K562 (cell line): Measurements from ENCODE around the gene TBC1D20. TPM values are rescaled to one million over a fixed set of nuclear protein-coding genes. Genes with fewer than 3 reads are reported as not detected.

Experiments used
- ARHGAP35 ChIP-seq: fragments of 450-650 bp; IDR thresholded peaks from 2 replicates; pipeline ENCODE4 v1.6.1; 2018; ENCODE audit not compliant: partially characterized antibody
- ARID1B ChIP-seq: fragments of 450-650 bp; IDR thresholded peaks from 2 replicates; pipeline ENCODE4 v1.6.1; 2016; ENCODE audit warnings: antibody characterized with exemption, mild to moderate bottlenecking, inconsistent platforms
- DEAF1 ChIP-seq: fragments of 450-650 bp; formaldehyde crosslinking; IDR thresholded peaks from 2 replicates; pipeline ENCODE4 v1.4.0; 2020; ENCODE audit warnings: mild to moderate bottlenecking, moderate library complexity
- ETV5 ChIP-seq: sonication (generic); formaldehyde crosslinking; IDR thresholded peaks from 2 replicates; pipeline ENCODE4 v1.4.0; 2020; ENCODE audit warnings: low read depth, mild to moderate bottlenecking, missing genetic modification reagents
- LCOR ChIP-seq: sonication (generic); formaldehyde crosslinking; IDR thresholded peaks from 2 replicates; pipeline ENCODE4 v1.8.0; 2022; ENCODE audit warnings: mild to moderate bottlenecking, missing genetic modification reagents
- NCOA2 ChIP-seq, 2 experiments: fragments of 450-650 bp; IDR thresholded peaks; 2 replicates each; pipeline ENCODE4 v1.6.1; 2018; ENCODE audit warnings: mild to moderate bottlenecking in 2 of 2, moderate library complexity in 1 of 2; ENCODE audit not compliant: partially characterized antibody in 2 of 2
- SMAD3 ChIP-seq: fragments of 450-650 bp; formaldehyde crosslinking; conservative IDR thresholded peaks from 2 replicates; pipeline ENCODE4 v1.4.0; 2020; ENCODE audit warnings: mild to moderate bottlenecking
- STAT5B ChIP-seq: fragments of 250-450 bp; sonication (Bioruptor Pico); IDR thresholded peaks from 2 replicates; pipeline ENCODE4 v1.8.0; 2021; ENCODE audit warnings: mild to moderate bottlenecking, inconsistent platforms
- ZBTB9 ChIP-seq: fragments of 450-650 bp; formaldehyde crosslinking; IDR thresholded peaks from 2 replicates; pipeline ENCODE4 v1.4.0; 2020; ENCODE audit warnings: mild to moderate bottlenecking, moderate library complexity
- ZNF143 ChIP-seq: sonication (generic); formaldehyde crosslinking; IDR thresholded peaks from 2 replicates; pipeline ENCODE4 v1.9.0; 2022; ENCODE audit warnings: mild to moderate bottlenecking, missing genetic modification reagents
- ZNF518B ChIP-seq: fragments of 250-450 bp; sonication (Bioruptor Pico); IDR thresholded peaks from 2 replicates; pipeline ENCODE4 v1.5.0; 2021; ENCODE audit warnings: mild to moderate bottlenecking, moderate library complexity
- ZNF766 ChIP-seq: fragments of 200-800 bp; sonication (Bioruptor generic); conservative IDR thresholded peaks from 2 replicates; pipeline ENCODE4 v1.6.1; 2016; ENCODE audit warnings: missing genetic modification characterization, missing compliant biosample characterization
- polyA plus RNA-seq, 8 experiments: library from polyadenylated mRNA; depleted of rRNA in 4 of 8; stranded (reverse) in 5 of 8; unstranded in 3 of 8; fragments of >200 nt; fragmentation: Nextera tagmentation in 2 of 8; fragmentation: Illumina TruSeq in 1 of 8; extraction: Ambion mirVana in 2 of 8; extraction: Trizol in 1 of 8; gene quantifications; 2 replicates each; pipeline versions ENCODE4 v1.2.1 to v1.2.3, GENCODE V29; 2011 to 2014; ENCODE audit warnings: inconsistent platforms in 1 of 8, missing spikeins in 1 of 8
- total RNA-seq, 7 experiments: library from RNA; depleted of rRNA in 6 of 7; stranded (reverse); fragments of >200 nt in 6 of 7; fragmentation: Illumina TruSeq in 2 of 7; extraction: Trizol in 2 of 7; gene quantifications; 2 replicates each; pipeline versions ENCODE4 v1.2.1 to v1.2.3, GENCODE V29; 2011 to 2021; ENCODE audit warnings: low replicate concordance in 1 of 7
- TF ChIP-seq, protein P1 (sequence below): fragments of 250-450 bp; sonication (Bioruptor Pico); IDR thresholded peaks from 2 replicates; pipeline ENCODE4 v1.5.1; 2021; ENCODE audit warnings: mild to moderate bottlenecking
- TF ChIP-seq, protein P2 (sequence below): fragments of 450-650 bp; formaldehyde crosslinking; IDR thresholded peaks from 2 replicates; pipeline ENCODE4 v1.4.0; 2022; ENCODE audit warnings: missing genetic modification characterization

TBC1D20 gene
- total and polyA plus RNA-seq, 9 of the 15 experiments (the other 6 are each of a cell fraction or from before 2014, with no cell fraction given): 7.0 to 25.3 (median 15.1) TPM

DNA sequence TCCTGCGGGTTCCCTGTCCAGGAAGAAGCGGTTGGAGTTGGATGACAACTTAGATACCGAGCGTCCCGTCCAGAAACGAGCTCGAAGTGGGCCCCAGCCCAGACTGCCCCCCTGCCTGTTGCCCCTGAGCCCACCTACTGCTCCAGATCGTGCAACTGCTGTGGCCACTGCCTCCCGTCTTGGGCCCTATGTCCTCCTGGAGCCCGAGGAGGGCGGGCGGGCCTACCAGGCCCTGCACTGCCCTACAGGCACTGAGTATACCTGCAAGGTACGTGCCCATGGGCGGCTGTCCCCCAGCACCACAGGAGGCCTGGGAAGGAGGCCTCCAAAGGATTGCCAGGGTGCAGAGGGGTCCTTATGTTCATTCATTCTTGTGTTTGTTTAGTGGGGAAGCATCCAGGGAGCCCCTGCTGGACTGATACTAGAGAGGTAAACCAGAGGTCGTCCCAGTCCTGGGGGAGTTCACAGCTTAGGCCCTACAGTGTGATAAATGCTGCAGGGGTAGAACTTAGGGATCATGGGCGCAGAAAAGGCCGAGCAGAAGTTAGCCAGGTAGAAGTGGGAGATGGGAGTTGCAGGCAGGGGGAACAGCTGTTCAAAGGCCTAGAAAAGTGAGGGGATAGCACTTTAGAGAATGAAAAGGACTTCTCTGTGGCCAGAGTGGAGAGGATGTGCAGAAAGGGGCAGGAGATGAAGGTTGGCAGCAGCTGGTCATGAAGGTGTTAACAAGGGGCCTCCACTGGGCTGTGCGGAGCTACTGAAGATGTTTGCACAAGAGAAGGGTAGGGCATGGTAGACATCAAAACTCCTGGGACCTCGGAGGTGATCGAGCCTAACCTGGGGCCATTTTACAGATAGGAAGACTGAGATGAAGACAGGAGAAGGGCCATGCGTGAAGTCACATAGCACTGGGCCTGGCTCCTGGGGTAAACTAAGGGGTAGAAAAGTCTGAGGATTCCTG lies 74.0 kb downstream of the TBC1D20 start (continued):
- TF ChIP-seq DEAF1: no peak
- no peak for TF ChIP-seq ARHGAP35
- no peak for TF ChIP-seq STAT5B
- no peak for TF ChIP-seq ZBTB9 (CRISPR knock-in tag)
- no peak for TF ChIP-seq NCOA2 (IDR thresholded peaks at IDR 0.05; ENCODE audit: partially characterized antibody in 2 of 2)
- TF ChIP-seq ZNF518B (CRISPR knock-in tag): no peak
- TF ChIP-seq SMAD3 (CRISPR knock-in tag): no peak
- no peak for TF ChIP-seq ETV5
- TF ChIP-seq LCOR (CRISPR knock-in tag): no peak
- TF ChIP-seq, protein P1, sequence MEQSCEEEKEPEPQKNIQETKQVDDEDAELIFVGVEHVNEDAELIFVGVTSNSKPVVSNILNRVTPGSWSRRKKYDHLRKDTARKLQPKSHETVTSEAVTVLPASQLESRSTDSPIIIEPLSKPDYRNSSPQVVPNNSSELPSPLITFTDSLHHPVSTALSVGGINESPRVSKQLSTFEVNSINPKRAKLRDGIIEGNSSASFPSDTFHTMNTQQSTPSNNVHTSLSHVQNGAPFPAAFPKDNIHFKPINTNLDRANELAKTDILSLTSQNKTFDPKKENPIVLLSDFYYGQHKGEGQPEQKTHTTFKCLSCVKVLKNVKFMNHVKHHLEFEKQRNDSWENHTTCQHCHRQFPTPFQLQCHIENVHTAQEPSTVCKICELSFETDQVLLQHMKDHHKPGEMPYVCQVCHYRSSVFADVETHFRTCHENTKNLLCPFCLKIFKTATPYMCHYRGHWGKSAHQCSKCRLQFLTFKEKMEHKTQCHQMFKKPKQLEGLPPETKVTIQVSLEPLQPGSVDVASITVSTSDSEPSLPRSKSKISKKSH: no peak
- no peak for TF ChIP-seq ZNF766 (CRISPR knock-in tag)
- no peak for TF ChIP-seq ARID1B
- TF ChIP-seq, protein P2, sequence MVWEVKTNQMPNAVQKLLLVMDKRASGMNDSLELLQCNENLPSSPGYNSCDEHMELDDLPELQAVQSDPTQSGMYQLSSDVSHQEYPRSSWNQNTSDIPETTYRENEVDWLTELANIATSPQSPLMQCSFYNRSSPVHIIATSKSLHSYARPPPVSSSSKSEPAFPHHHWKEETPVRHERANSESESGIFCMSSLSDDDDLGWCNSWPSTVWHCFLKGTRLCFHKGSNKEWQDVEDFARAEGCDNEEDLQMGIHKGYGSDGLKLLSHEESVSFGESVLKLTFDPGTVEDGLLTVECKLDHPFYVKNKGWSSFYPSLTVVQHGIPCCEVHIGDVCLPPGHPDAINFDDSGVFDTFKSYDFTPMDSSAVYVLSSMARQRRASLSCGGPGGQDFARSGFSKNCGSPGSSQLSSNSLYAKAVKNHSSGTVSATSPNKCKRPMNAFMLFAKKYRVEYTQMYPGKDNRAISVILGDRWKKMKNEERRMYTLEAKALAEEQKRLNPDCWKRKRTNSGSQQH (CRISPR knock-in tag): peak; percentile 88; the same call in 1 of the 2 replicates
- no peak for TF ChIP-seq ZNF143
